Endothelial cell of umbilical vein (primary cell): ENCODE results near the gene MASP2.

Experiments used
- EZH2 ChIP-seq: IDR thresholded peaks from 2 replicates; pipeline ENCODE4 v1.6.1; 2012; ENCODE audit warnings: borderline replicate concordance, low read depth, mild to moderate bottlenecking, moderate library complexity, low read length, inconsistent platforms; ENCODE audit not compliant: severe bottlenecking
- GATA2 ChIP-seq: IDR thresholded peaks from 2 replicates; pipeline ENCODE4 v1.7.0; 2011; ENCODE audit warnings: low read depth, mild to moderate bottlenecking, moderate library complexity, mixed read lengths, low read length; ENCODE audit not compliant: insufficient read length, insufficient read depth
- MYC ChIP-seq: IDR thresholded peaks from one replicate; pipeline ENCODE4 v1.6.1; 2011; ENCODE audit warnings: mild to moderate bottlenecking, low read depth, low read length
- POLR2A ChIP-seq: IDR thresholded peaks from 2 replicates; pipeline ENCODE4 v1.6.1; 2012; ENCODE audit warnings: low read depth, mild to moderate bottlenecking, control low read depth, low read length
- TF ChIP-seq, protein P1 (sequence below), 2 donors: IDR thresholded peaks; 1 replicate in 1 of 2; 2 replicates in 1 of 2; pipeline ENCODE4 v1.5.1; 2011; ENCODE audit warnings: low read length in 2 of 2, mild to moderate bottlenecking in 2 of 2, moderate library complexity in 2 of 2, control low read depth in 1 of 2, inconsistent platforms in 1 of 2, low read depth in 1 of 2; ENCODE audit not compliant: insufficient read depth in 1 of 2; ENCODE audit errors: extremely low read depth in 1 of 2

DNA sequence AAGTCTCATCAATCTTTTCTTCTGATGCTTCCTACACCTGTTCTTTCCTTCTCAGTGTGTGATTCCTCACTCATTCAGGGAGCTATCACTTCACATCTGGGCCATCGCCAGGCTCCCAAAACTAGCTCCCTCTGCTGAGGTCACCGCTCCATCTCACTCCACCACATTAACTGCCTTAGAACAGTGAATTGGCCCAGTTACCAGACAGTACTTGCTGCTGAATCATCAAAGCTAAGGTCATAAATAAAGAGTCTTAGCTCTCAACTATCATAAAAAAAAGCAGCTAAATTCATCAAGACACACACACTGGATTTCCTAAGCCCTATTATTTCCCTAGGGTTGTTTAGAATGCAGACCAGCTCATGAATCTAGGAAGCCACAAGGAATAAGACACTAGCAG is 31.6 kb upstream of the MASP2 start:
- TF ChIP-seq, protein P1, sequence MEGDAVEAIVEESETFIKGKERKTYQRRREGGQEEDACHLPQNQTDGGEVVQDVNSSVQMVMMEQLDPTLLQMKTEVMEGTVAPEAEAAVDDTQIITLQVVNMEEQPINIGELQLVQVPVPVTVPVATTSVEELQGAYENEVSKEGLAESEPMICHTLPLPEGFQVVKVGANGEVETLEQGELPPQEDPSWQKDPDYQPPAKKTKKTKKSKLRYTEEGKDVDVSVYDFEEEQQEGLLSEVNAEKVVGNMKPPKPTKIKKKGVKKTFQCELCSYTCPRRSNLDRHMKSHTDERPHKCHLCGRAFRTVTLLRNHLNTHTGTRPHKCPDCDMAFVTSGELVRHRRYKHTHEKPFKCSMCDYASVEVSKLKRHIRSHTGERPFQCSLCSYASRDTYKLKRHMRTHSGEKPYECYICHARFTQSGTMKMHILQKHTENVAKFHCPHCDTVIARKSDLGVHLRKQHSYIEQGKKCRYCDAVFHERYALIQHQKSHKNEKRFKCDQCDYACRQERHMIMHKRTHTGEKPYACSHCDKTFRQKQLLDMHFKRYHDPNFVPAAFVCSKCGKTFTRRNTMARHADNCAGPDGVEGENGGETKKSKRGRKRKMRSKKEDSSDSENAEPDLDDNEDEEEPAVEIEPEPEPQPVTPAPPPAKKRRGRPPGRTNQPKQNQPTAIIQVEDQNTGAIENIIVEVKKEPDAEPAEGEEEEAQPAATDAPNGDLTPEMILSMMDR (IDR thresholded peaks at IDR 0.05; ENCODE audit: extremely low read depth in 1 of 2, insufficient read depth in 1 of 2, low read depth in 1 of 2, low read length in 2 of 2): no peak
- no peak for TF ChIP-seq POLR2A
- TF ChIP-seq EZH2: no peak
- TF ChIP-seq MYC: no peak
- TF ChIP-seq GATA2: no peak
